ENCODE measurements around the gene ZFX. TPM values are rescaled to one million over a fixed set of nuclear protein-coding genes. Genes with fewer than 3 reads are reported as not detected.

Gene ZFX
- total and polyA plus RNA-seq, 12 donors = 8.1 to 58.6 (median 35.2) TPM

GRCh38 chrX:24158881-24159280, 9.4 kb downstream of the ZFX start:
- DNase-seq = no peak
- H3K4me3 ChIP-seq = no peak overlapping the region
- intact Hi-C loops (cut with DNase I) = no loop called here
- TF ChIP-seq CTCF (IDR thresholded peaks at IDR 0.05) (no peak), POLR2A (IDR thresholded peaks at IDR 0.05) (no peak)
- H3K27ac ChIP-seq = no peak overlapping the region
- no peaks in the 10 kb centered on the region for H3K27me3 ChIP-seq
- no peaks in the 10 kb centered on the region for H3K36me3 ChIP-seq (replicated peaks in 1 of 2)
- peaks cover 7 to 43% of the 10 kb centered on the region in 2 donors for H3K4me1 ChIP-seq (replicated peaks in 1 of 2)
- 87 to 99% (median 95%) methylated on average over 4 of the region's 4 CpGs for WGBS, 4 donors
- H3K9me3 ChIP-seq (replicated peaks in 1 of 3) = no peaks in the 10 kb centered on the region

DNA sequence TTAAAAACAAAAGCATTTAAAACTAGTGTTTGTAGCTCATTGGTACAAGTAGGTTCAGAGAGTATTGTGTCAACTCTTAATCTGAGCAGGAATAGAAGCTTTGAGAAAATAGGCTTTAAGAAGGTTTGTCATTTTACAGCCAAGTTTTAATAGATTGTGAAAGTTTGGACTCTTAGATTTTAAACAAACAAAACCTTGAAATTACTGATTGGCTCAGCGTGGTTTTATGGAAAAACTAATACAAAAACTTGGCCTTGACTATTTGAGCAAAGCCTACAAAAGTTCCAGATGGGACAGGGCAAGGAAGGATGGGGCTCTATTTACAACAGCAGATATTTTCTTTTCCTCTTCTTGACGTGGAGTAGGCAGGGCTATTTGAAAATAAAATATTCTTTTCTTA, 16.5 kb downstream of the ZFX start:
- DNase-seq = no peak
- Histone ChIP-seq H3K4me3 (no peak overlapping the region), H3K27ac (peak overlapping the region in 1 of 5 donors; percentile 4), H3K36me3 (replicated peaks in 1 of 2) (no peaks in the 10 kb centered on the region), H3K9me3 (replicated peaks in 1 of 3) (no peaks in the 10 kb centered on the region), H3K27me3 (no peaks in the 10 kb centered on the region), H3K4me1 (replicated peaks in 1 of 2) (peaks cover 13 to 57% of the 10 kb centered on the region in 2 donors)
- 27 to 40% (median 30%) methylated on average over 2 of the region's 2 CpGs for WGBS, 4 donors
- TF ChIP-seq CTCF (IDR thresholded peaks at IDR 0.05) = no peak
- TF ChIP-seq POLR2A (IDR thresholded peaks at IDR 0.05) = no peak
- intact Hi-C loops (cut with DNase I) = no loop called here

- no peak for DNase-seq
- Histone ChIP-seq H3K36me3 (replicated peaks in 1 of 2) (no peaks in the 10 kb centered on the region), H3K4me1 (replicated peaks in 1 of 2) (peaks cover 27 to 64% of the 10 kb centered on the region in 2 donors), H3K27ac (no peak overlapping the region), H3K27me3 (no peaks in the 10 kb centered on the region), H3K4me3 (no peak overlapping the region), H3K9me3 (replicated peaks in 1 of 3) (no peaks in the 10 kb centered on the region)
- intact Hi-C loops (cut with DNase I) = no loop called here
- TF ChIP-seq CTCF (IDR thresholded peaks at IDR 0.05) = no peak
- TF ChIP-seq POLR2A (IDR thresholded peaks at IDR 0.05) = no peak
Observed at GRCh38 chrX:24167719-24168472, 18.4 kb downstream of the ZFX start.

DNA sequence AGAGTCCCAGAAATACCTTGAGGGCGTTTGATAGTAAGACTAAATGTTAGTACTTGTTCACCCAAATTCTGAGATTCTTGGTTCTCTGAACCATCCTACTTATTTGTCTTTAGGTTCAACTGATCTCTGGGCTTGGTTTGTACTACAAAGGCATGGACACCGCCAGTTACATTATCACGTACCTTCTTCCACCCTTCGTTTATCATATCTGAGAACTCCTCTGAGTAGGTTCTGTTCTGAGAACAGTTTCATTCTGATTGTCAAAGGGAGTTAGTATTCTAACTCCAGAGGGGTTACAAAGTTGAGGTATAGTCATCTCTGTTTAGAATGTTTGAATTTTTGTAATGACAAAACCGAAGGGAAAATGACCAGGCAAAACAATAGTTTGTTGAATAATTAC, 19.3 kb downstream of the ZFX start:
- intact Hi-C loops (cut with DNase I) = no loop called here
- Histone ChIP-seq H3K4me3 (no peak overlapping the region), H3K27ac (no peak overlapping the region), H3K27me3 (no peaks in the 10 kb centered on the region), H3K9me3 (replicated peaks in 1 of 3) (no peaks in the 10 kb centered on the region), H3K36me3 (replicated peaks in 1 of 2) (peaks cover 0 to 4% of the 10 kb centered on the region in 2 donors), H3K4me1 (replicated peaks in 1 of 2) (peaks cover 27 to 72% of the 10 kb centered on the region in 2 donors)
- TF ChIP-seq POLR2A (IDR thresholded peaks at IDR 0.05) (no peak), CTCF (IDR thresholded peaks at IDR 0.05) (no peak)
- no peak for DNase-seq
- 81 to 94% (median 91%) methylated on average over 5 of the region's 5 CpGs for WGBS, 4 donors

Measured in adrenal gland (tissue), 12 donors.